Spleen (tissue), 7 donors: ENCODE measurements around the gene LINC00305.

Experiments used
- CTCF ChIP-seq, 11 experiments: fragments of 200-600 bp in 7 of 11; fragments of 450-650 bp in 4 of 11; sonication (generic) in 4 of 11; IDR thresholded peaks in 8 of 11; conservative IDR thresholded peaks in 3 of 11; 1 replicate in 7 of 11; 2 replicates in 4 of 11; pipeline versions ENCODE4 v1.4.0 to v1.8.0; 2016 to 2021; ENCODE audit warnings: antibody characterized with exemption in 11 of 11, inconsistent platforms in 4 of 11, mild to moderate bottlenecking in 1 of 11
- POLR2A ChIP-seq, 3 donors: fragments of 450-650 bp; IDR thresholded peaks; one replicate each; pipeline ENCODE4 v1.5.1; 2017; ENCODE audit warnings: antibody characterized with exemption in 3 of 3, mild to moderate bottlenecking in 1 of 3
- POLR2AphosphoS5 ChIP-seq, 3 donors: sonication (generic); formaldehyde crosslinking; IDR thresholded peaks; one replicate each; pipeline ENCODE4 v1.5.1; 2017; ENCODE audit warnings: antibody characterized with exemption in 3 of 3
- donor health status: DM: no; HTN: no; CAD: no; lungs with moderate emphysema.
- donor health status: DM: no; HTN: no; CAD: no.
- donor health status: DM: no; HTN: no; CAD: no.

- TF ChIP-seq CTCF (IDR thresholded peaks at IDR 0.05 in 8 of 11, conservative IDR thresholded peaks at IDR 0.05 in 3 of 11) (no peak), POLR2AphosphoS5 (IDR thresholded peaks at IDR 0.05) (no peak), POLR2A (IDR thresholded peaks at IDR 0.05) (no peak)
These were observed 104.3 kb downstream of the LINC00305 start for GRCh38 chr18:64044616-64045015.
